ENCODE data around the gene MIB2.
"Not testable (repeated sequence)": the region's sequence is repeated elsewhere in the genome, so short reads cannot be mapped to it uniquely, and the experiment has no call there.

The MIB2 gene

DNA sequence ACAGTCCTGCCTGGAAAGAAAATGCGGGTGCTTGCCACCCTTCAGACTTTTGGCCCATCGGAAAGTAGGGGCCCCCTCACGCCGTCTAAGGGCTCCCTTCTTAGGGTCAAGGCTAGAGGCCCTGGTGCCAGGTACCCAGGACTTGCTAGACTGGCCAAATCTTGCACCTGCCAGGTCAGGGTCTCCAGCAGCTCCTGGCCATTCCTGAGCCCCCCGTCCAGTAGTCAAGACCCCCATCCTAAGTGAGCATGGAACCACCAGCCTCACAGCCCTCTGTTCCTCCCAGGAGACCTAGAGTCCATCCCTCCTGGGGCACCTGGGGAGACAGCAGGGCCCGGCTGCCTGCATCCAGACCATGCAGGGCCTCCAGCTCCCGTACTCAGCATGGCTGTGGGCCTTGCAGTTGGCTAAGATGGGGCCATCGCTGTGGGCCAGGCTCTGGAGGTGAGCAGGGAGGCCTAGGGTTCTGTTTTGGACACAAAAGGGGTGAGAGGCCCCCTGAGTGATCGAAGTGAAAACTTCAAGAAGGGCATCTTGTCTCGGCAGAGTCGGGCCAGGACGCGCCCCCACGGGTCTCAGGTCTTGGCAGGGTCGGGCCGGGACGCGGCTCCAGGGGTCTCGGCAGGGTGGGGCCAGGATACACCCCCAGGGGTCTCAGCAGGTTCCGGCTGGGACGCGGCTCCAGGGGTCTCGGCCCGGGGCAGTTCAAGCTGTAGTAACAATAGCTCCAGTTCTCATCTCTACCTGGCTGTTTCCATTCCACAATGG, 21.3 kb upstream of the MIB2 start:
- TF ChIP-seq ZNF274 (IDR thresholded peaks at IDR 0.05; ENCODE audit: low read depth, low read length), result no peak
- H3K4me3 ChIP-seq (ENCODE audit: low read length), result no peak overlapping the region

DNA sequence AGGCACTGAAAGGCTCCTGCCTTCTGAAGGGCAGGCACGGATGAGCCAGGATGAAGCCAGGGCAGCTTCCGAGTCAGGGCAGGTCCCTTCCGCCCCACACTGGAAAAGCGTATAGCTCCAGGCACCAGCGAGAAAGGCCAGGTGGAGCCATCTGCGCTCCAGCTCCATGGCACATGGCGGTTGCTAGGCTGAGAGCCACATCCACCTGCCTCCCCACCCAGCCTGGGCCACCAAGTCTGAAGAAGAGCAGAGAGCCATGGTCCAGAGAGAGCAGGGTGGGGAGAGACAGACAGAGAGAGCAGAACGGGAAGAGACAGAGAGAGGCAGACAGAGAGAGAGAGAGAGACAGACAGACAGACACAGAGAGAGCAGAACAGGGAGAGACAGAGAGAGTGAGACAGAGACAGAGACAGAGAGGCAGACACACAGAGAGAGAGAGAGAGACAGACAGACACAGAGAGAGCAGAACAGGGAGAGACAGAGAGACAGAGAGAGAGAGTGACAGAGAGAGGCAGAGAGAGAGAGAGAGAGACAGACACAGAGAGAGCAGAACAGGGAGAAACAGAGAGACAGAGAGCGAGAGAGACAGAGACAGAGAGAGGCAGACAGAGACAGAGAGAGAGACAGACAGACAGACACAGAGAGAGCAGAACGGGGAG, 20.6 kb upstream of the MIB2 start:
- TF ChIP-seq ZNF274 (IDR thresholded peaks at IDR 0.05; ENCODE audit: low read depth, low read length), result no peak
- no peak overlapping the region for H3K4me3 ChIP-seq (ENCODE audit: low read length)

GRCh38 chr1:1595341-1595740, 20.0 kb upstream of the MIB2 start:
- not testable (repeated sequence) for H3K4me3 ChIP-seq (ENCODE audit: low read length)

- TF ChIP-seq ZNF274 (IDR thresholded peaks at IDR 0.05; ENCODE audit: low read depth, low read length), result no peak
- H3K4me3 ChIP-seq (ENCODE audit: low read length), result no peak overlapping the region
These were observed 18.6 kb upstream of the MIB2 start for GRCh38 chr1:1596493-1597274.

GRCh38 chr1:1597275-1597930, 17.9 kb upstream of the MIB2 start:
- TF ChIP-seq ZNF274 (IDR thresholded peaks at IDR 0.05; ENCODE audit: low read depth, low read length), result no peak
- H3K4me3 ChIP-seq (ENCODE audit: low read length), result no peak overlapping the region

DNA sequence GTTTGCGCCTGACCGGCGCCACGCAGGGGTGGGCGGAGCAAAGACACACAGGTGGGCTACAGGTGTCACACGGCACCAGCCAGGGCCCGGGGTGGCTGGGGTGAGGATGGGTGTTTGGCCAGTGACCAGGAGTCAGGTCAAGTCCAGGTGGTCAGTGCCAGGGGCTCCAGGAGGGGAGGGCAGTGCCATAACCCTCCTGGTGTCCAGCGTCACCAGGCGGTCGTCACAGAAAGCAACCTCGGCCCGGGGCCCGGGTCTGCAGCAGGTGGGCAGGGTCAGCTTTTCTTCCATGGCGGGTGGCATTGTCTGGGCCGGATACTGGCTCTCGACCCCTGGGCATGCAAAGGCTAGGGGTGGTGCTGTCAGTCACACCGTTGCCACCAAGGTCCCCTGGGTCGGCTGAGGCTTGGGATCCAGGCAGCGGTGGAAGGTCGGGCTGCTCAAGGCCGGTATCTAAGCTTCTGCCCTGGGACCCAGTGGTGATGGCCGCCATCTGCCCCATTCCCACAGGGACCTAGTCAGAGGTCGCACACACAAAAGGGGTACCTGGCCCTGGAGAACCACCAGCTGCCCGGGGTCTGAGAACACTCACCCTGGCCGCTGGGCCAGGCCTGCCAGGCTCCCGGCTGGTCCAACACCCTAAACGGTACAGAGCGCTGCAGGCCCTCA, 17.1 kb upstream of the MIB2 start:
- no peak overlapping the region for H3K4me3 ChIP-seq (ENCODE audit: low read length)
- TF ChIP-seq ZNF274 (IDR thresholded peaks at IDR 0.05; ENCODE audit: low read depth, low read length), result no peak

DNA sequence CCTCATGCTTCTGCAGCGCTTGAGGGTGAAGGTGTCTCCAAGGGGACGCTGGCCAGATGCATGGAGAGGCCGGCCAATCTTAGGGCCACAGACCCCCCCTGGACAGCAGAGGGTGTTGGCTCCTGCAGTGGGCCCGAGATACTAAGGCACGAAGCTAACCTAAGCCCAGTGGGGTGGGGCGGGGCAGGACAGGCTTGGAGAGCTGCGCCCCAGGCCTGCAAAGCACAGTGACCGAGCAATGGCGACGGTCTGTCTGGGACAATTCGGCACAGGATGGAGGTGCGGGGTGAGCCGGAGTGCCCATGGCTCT, 16.6 kb upstream of the MIB2 start:
- no peak for TF ChIP-seq ZNF274 (IDR thresholded peaks at IDR 0.05; ENCODE audit: low read depth, low read length)
- no peak overlapping the region for H3K4me3 ChIP-seq (ENCODE audit: low read length)

GRCh38 chr1:1599030-1599934, 16.0 kb upstream of the MIB2 start:
- H3K4me3 ChIP-seq (ENCODE audit: low read length), result peak overlapping the region; percentile 15; the same call in 1 of the 2 replicates
- no peak for TF ChIP-seq ZNF274 (IDR thresholded peaks at IDR 0.05; ENCODE audit: low read depth, low read length)

GRCh38 chr1:1599935-1600860, 15.1 kb upstream of the MIB2 start, which contains the start of gene FNDC10:
Gene FNDC10, minus strand, starts transcription at chr1:1600135. Its CDS starts 120 bp downstream, at chr1:1600015.
- no peak for TF ChIP-seq ZNF274 (IDR thresholded peaks at IDR 0.05; ENCODE audit: low read depth, low read length)
- H3K4me3 ChIP-seq (ENCODE audit: low read length), result peak within 1 kb of the TSS; percentile 15; the same call in 1 of the 2 replicates

DNA sequence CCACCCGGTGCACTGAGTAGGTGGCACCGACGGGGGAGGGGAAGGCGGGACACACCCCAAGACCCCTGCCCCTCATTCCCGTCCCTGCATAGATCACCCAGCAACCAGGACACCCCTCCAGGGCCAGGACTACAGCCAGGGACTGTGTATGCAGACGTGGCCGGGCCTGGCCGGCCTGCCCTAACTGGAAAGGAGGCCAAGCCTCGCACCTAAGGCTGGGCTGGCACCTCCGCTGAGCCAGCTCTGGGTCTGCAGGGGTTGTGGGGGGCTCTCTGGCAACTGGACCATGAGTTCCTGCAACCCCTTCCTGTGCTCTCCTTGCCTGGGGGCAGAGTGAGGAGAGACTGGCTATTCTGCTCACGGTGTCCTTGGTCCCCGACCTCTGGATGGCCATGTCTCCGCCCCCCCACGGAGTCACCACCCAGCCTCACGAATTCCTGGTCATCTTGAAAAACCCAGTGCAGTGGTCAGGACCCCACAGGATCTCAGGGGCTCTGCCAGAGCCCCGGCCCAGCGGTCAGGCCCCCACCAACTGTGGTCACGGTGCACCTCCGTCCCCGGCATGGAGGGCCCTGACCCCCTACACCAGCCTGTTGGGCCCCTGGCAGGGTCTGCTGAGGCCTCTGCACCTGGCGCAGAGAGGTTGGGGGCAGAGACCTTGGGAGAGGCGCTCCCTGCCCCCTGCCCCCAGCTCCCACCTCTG, 14.3 kb upstream of the MIB2 start:
- H3K4me3 ChIP-seq (ENCODE audit: low read length), result no peak overlapping the region
- no peak for TF ChIP-seq ZNF274 (IDR thresholded peaks at IDR 0.05; ENCODE audit: low read depth, low read length)

GRCh38 chr1:1601564-1602303, 13.6 kb upstream of the MIB2 start:
- H3K4me3 ChIP-seq (ENCODE audit: low read length), result no peak overlapping the region
- TF ChIP-seq ZNF274 (IDR thresholded peaks at IDR 0.05; ENCODE audit: low read depth, low read length), result no peak
